ENCODE results near the gene NDUFA3. TPM values are rescaled to one million over a fixed set of nuclear protein-coding genes. Genes with fewer than 3 reads are reported as not detected.
A peak's percentile ranks its signal among the peaks of the same experiment; 100 is the strongest.

Gene NDUFA3
- total RNA-seq, 1 donor from 2014 or later: 143 TPM

GRCh38 chr19:54108496-54108895 is 5.8 kb downstream of the NDUFA3 start:
- H3K9me3 Mint-ChIP-seq (ENCODE audit: unreplicated experiment): peaks cover 7% of the 10 kb centered on the region
- peaks cover 3% of the 10 kb centered on the region for H3K36me3 Mint-ChIP-seq (ENCODE audit: unreplicated experiment)
- DNase-seq: no peak
- no peak overlapping the region for H3K27ac Mint-ChIP-seq (ENCODE audit: unreplicated experiment)
- H3K4me3 Mint-ChIP-seq (ENCODE audit: unreplicated experiment): no peak overlapping the region
- H3K27me3 Mint-ChIP-seq (ENCODE audit: unreplicated experiment): peaks cover 2% of the 10 kb centered on the region
- peaks cover 1% of the 10 kb centered on the region for H3K4me1 Mint-ChIP-seq (ENCODE audit: low read depth, unreplicated experiment)
- TF ChIP-seq CTCF (IDR thresholded peaks at IDR 0.05; ENCODE audit: partially characterized antibody, unreplicated experiment): no peak

- Mint-ChIP-seq H3K27ac (ENCODE audit: unreplicated experiment) (no peak overlapping the region), H3K4me1 (ENCODE audit: low read depth, unreplicated experiment) (peaks cover 5% of the 10 kb centered on the region), H3K27me3 (ENCODE audit: unreplicated experiment) (peaks cover 2% of the 10 kb centered on the region), H3K9me3 (ENCODE audit: unreplicated experiment) (peaks cover 9% of the 10 kb centered on the region), H3K4me3 (ENCODE audit: unreplicated experiment) (no peak overlapping the region), H3K36me3 (ENCODE audit: unreplicated experiment) (peaks cover 3% of the 10 kb centered on the region)
- DNase-seq: no peak
- TF ChIP-seq CTCF (IDR thresholded peaks at IDR 0.05; ENCODE audit: partially characterized antibody, unreplicated experiment): no peak
Measured at GRCh38 chr19:54109651-54110050, 7.0 kb downstream of the NDUFA3 start.

- peaks cover 17% of the 10 kb centered on the region for H3K9me3 Mint-ChIP-seq (ENCODE audit: unreplicated experiment)
- H3K4me1 Mint-ChIP-seq (ENCODE audit: low read depth, unreplicated experiment): peaks cover 10% of the 10 kb centered on the region
- H3K27me3 Mint-ChIP-seq (ENCODE audit: unreplicated experiment): peaks cover 15% of the 10 kb centered on the region
- DNase-seq: no peak
- no peak for TF ChIP-seq CTCF (IDR thresholded peaks at IDR 0.05; ENCODE audit: partially characterized antibody, unreplicated experiment)
- H3K36me3 Mint-ChIP-seq (ENCODE audit: unreplicated experiment): peaks cover 8% of the 10 kb centered on the region
- H3K4me3 Mint-ChIP-seq (ENCODE audit: unreplicated experiment): peak overlapping the region; percentile 96
- H3K27ac Mint-ChIP-seq (ENCODE audit: unreplicated experiment): peak overlapping the region; percentile 76
Measured at GRCh38 chr19:54114340-54115108, 11.9 kb downstream of the NDUFA3 start.

- Mint-ChIP-seq H3K36me3 (ENCODE audit: unreplicated experiment) (peaks cover 8% of the 10 kb centered on the region), H3K27me3 (ENCODE audit: unreplicated experiment) (peaks cover 16% of the 10 kb centered on the region), H3K27ac (ENCODE audit: unreplicated experiment) (peak within 1 kb of the TSS; percentile 76), H3K9me3 (ENCODE audit: unreplicated experiment) (peaks cover 18% of the 10 kb centered on the region), H3K4me1 (ENCODE audit: low read depth, unreplicated experiment) (peaks cover 10% of the 10 kb centered on the region), H3K4me3 (ENCODE audit: unreplicated experiment) (peak within 1 kb of the TSS; percentile 96)
- no peak for TF ChIP-seq CTCF (IDR thresholded peaks at IDR 0.05; ENCODE audit: partially characterized antibody, unreplicated experiment)
- peak; percentile 94 for DNase-seq
Measured at GRCh38 chr19:54115109-54116063, 12.7 kb downstream of the NDUFA3 start, which contains the start of the genes PRPF31 and TFPT. TSS of gene PRPF31 (plus strand) at chr19:54115754. CDS start at chr19:54118279, 2,525 bp downstream. TSS of gene TFPT (minus strand) at chr19:54115657. CDS start at chr19:54115269, 388 bp downstream.

All from glutamatergic neuron (in vitro differentiated cells).